HG03520 (cell line): Measurements from ENCODE around the gene TNS4.

ENCODE experiments used
- ATAC-seq: cut with Tn5 transposase; IDR thresholded peaks from one replicate; pipeline ENCODE4 v1.9.1; 2021; ENCODE audit warnings: mild to moderate bottlenecking, moderate library complexity; ENCODE audit not compliant: unreplicated experiment

TNS4 gene

DNA sequence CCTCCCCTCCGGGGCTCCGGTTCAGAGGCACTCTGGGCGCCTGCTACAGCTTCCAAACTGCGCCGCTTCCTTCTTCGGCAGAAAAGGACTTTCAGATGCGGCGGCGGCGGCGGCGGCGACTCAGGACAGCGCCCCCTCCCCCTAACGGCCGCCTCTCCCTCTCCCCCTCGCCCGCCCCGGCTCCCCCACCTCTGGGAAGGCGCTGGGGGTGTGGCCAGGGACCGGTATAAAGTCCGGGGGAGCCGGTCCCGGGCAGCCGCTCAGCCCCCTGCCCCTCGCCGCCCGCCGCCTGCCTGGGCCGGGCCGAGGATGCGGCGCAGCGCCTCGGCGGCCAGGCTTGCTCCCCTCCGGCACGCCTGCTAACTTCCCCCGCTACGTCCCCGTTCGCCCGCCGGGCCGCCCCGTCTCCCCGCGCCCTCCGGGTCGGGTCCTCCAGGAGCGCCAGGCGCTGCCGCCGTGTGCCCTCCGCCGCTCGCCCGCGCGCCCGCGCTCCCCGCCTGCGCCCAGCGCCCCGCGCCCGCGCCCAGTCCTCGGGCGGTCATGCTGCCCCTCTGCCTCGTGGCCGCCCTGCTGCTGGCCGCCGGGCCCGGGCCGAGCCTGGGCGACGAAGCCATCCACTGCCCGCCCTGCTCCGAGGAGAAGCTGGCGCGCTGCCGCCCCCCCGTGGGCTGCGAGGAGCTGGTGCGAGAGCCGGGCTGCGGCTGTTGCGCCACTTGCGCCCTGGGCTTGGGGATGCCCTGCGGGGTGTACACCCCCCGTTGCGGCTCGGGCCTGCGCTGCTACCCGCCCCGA lies 58.0 kb downstream of the TNS4 start, which contains the start of gene IGFBP4:
IGFBP4 (plus strand) TSS at position 255 of the 792 bp plus-strand sequence; CDS start at position 541, 286 bp downstream.
- no peak for ATAC-seq

- no peak for ATAC-seq
Measured at GRCh38 chr17:40442392-40443195, 58.8 kb downstream of the TNS4 start.

DNA sequence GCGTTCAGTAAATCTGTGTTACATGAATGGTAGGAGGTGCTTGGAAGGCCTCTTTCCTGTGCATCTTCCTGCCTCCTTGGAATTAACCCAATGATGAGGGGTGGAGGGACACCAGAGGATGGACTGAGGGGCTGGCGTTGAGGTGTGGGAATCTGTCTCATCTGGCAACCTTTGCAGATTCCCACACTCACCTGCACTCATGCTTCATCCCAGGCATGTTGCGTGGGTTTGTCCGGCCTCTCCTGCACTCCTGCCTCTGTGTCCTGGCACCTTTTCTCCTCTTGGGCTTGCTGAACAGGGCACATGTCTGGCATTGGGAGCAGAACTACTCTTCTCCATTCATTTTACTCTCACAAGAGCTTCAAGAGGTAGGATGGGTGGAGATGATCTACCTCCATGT lies 61.3 kb downstream of the TNS4 start:
- ATAC-seq: no peak

GRCh38 chr17:40437095-40437732 lies 64.2 kb downstream of the TNS4 start:
- no peak for ATAC-seq

- no peak for ATAC-seq
Measured at GRCh38 chr17:40436636-40437035, 64.8 kb downstream of the TNS4 start.

- no peak for ATAC-seq
Measured at GRCh38 chr17:40433551-40434415, 67.6 kb downstream of the TNS4 start.

- ATAC-seq: no peak
Measured at GRCh38 chr17:40432864-40433528, 68.4 kb downstream of the TNS4 start.

GRCh38 chr17:40431231-40431602 lies 70.2 kb downstream of the TNS4 start:
- no peak for ATAC-seq

GRCh38 chr17:40430272-40431230 lies 70.9 kb downstream of the TNS4 start:
- no peak for ATAC-seq

DNA sequence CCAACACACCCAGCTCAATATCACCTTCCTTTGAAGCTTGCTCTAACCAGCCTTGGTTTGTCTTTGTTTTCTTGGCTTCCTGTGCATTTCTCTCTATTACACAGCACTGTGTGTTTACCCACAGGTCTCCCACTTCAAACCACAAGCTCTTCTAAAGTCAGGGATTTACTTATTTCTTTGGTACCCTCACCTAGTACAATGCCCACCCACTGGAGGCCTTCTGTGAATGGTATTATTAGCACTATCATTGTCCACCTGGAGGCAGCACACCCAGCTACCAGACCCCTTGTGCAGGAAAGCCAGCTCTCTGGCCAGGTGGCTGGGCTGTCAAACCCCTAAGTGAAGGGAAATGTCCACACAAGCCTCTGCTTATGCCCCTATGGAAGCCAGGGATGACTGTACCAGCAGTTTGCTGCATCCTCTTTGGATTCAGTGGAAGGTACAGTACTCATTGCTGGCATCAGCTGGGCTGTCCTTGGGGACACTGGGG lies 74.4 kb downstream of the TNS4 start:
- no peak for ATAC-seq
